Breast epithelium (tissue), 4 donors: ENCODE data around the gene TRPT1. TPM values are rescaled to one million over a fixed set of nuclear protein-coding genes. Genes with fewer than 3 reads are reported as not detected.

Experiments used
- DNase-seq, 2 donors: peaks; one replicate each; pipeline ENCODE4 v3.0.0-alpha.2; 2019; ENCODE audit warnings: low spot score in 2 of 2
- H3K27ac ChIP-seq, 2 donors: fragments of 200-600 bp; sonication (generic) in 1 of 2; one replicate each; pipeline ENCODE4 v1.5.1; 2016 to 2019; ENCODE audit warnings: mild to moderate bottlenecking in 1 of 2
- H3K27me3 ChIP-seq, 2 donors: fragments of 200-600 bp; sonication (generic) in 1 of 2; one replicate each; pipeline versions ENCODE4 v1.5.1 to v1.6.0; 2017 to 2019; ENCODE audit warnings: control low read depth in 1 of 2, mild to moderate bottlenecking in 1 of 2
- H3K36me3 ChIP-seq: fragments of 200-600 bp; one replicate; pipeline ENCODE4 v1.5.1; 2019
- H3K4me1 ChIP-seq, 2 donors: fragments of 200-600 bp; sonication (generic); one replicate each; pipeline ENCODE4 v1.5.1; 2016 to 2019; ENCODE audit warnings: control low read depth in 1 of 2
- H3K4me3 ChIP-seq, 3 donors: fragments of 200-600 bp; sonication (generic); 1 replicate in 2 of 3; 2 replicates in 1 of 3; pipeline ENCODE4 v1.5.1; 2016 to 2019; ENCODE audit warnings: mild to moderate bottlenecking in 3 of 3, moderate library complexity in 2 of 3
- H3K9me3 ChIP-seq, 2 donors: fragments of 200-600 bp; sonication (generic) in 1 of 2; one replicate each; pipeline ENCODE4 v1.5.1; 2016 to 2019; ENCODE audit warnings: control low read depth in 1 of 2
- CTCF ChIP-seq, 3 donors: fragments of 450-650 bp; IDR thresholded peaks; one replicate each; pipeline ENCODE4 v1.5.1; 2016 to 2017; ENCODE audit warnings: antibody characterized with exemption in 3 of 3, mild to moderate bottlenecking in 3 of 3, moderate library complexity in 3 of 3
- POLR2A ChIP-seq: fragments of 450-650 bp; IDR thresholded peaks from one replicate; pipeline ENCODE4 v1.6.1; 2016; ENCODE audit warnings: antibody characterized with exemption, mild to moderate bottlenecking, moderate library complexity
- POLR2AphosphoS5 ChIP-seq, 3 donors: sonication (generic); formaldehyde crosslinking; IDR thresholded peaks; one replicate each; pipeline ENCODE4 v1.6.1; 2017; ENCODE audit warnings: antibody characterized with exemption in 3 of 3
- intact Hi-C: fragments of 100-400 bp; cut with DNase I; formaldehyde crosslinking; loops from one replicate; pipeline ENCODE4 v1.15.1; 2023; ENCODE audit warnings: low total_unique reads
- total RNA-seq, 3 donors: library from RNA; depleted of rRNA; stranded (reverse); fragments of >200 nt; gene quantifications; one replicate each; pipeline ENCODE4 v1.1.0, GENCODE V29; 2016

TRPT1 gene
- total RNA-seq, 3 donors from 2014 or later, result 42.9 to 54.1 (median 51.1) TPM

GRCh38 chr11:64206457-64207255 lies 19.3 kb downstream of the TRPT1 start, which contains the start of gene FERMT3:
TSS of gene FERMT3 (plus strand) at chr11:64206721. CDS start at chr11:64207365, 644 bp downstream.
- H3K9me3 ChIP-seq, result no peaks in the 10 kb centered on the region
- H3K36me3 ChIP-seq, result peaks cover 6% of the 10 kb centered on the region
- H3K4me3 ChIP-seq, result peak within 1 kb of the TSS; percentile 39 to 62 (median 46)
- peaks cover 0 to 8% of the 10 kb centered on the region in 2 donors for H3K4me1 ChIP-seq
- no peak for TF ChIP-seq POLR2A
- no peak for TF ChIP-seq POLR2AphosphoS5 (IDR thresholded peaks at IDR 0.05)
- TF ChIP-seq CTCF (IDR thresholded peaks at IDR 0.05), result no peak
- peak within 1 kb of the TSS; percentile 62 to 95 for H3K27ac ChIP-seq
- intact Hi-C loops, result loop anchor here (1.0 kb wide), 1 partner anchor 95 kb away; no protein-coding TSS in a partner anchor
- H3K27me3 ChIP-seq, result no peaks in the 10 kb centered on the region
- DNase-seq, result no peak

- H3K27ac ChIP-seq, result peak overlapping the region in 1 of 2 donors; percentile 14
- H3K4me3 ChIP-seq, result no peak overlapping the region
- H3K27me3 ChIP-seq, result no peaks in the 10 kb centered on the region
- H3K36me3 ChIP-seq, result peaks cover 6% of the 10 kb centered on the region
- peak; percentile 86 to 87 for DNase-seq
- intact Hi-C loops, result no loop called here
- peaks cover 0 to 8% of the 10 kb centered on the region in 2 donors for H3K4me1 ChIP-seq
- TF ChIP-seq CTCF (IDR thresholded peaks at IDR 0.05) (peak; percentile 34 to 84 (median 51)), POLR2A (no peak), POLR2AphosphoS5 (IDR thresholded peaks at IDR 0.05) (peak; percentile 75 to 84 (median 79))
- no peaks in the 10 kb centered on the region for H3K9me3 ChIP-seq
These were observed 21.5 kb downstream of the TRPT1 start for GRCh38 chr11:64204464-64204989.

GRCh38 chr11:64204080-64204440 lies 21.9 kb downstream of the TRPT1 start:
- Histone ChIP-seq H3K9me3 (no peaks in the 10 kb centered on the region), H3K27me3 (no peaks in the 10 kb centered on the region), H3K4me1 (peaks cover 0 to 8% of the 10 kb centered on the region in 2 donors), H3K4me3 (no peak overlapping the region), H3K27ac (no peak overlapping the region), H3K36me3 (peaks cover 6% of the 10 kb centered on the region)
- intact Hi-C loops, result no loop called here
- TF ChIP-seq POLR2A, result no peak
- no peak for TF ChIP-seq POLR2AphosphoS5 (IDR thresholded peaks at IDR 0.05)
- no peak for TF ChIP-seq CTCF (IDR thresholded peaks at IDR 0.05)
- no peak for DNase-seq

- Histone ChIP-seq H3K27ac (no peak overlapping the region), H3K4me3 (no peak overlapping the region), H3K36me3 (peaks cover 6% of the 10 kb centered on the region), H3K4me1 (peaks cover 0 to 8% of the 10 kb centered on the region in 2 donors), H3K27me3 (no peaks in the 10 kb centered on the region), H3K9me3 (no peaks in the 10 kb centered on the region)
- no peak for DNase-seq
- TF ChIP-seq CTCF (IDR thresholded peaks at IDR 0.05) (no peak), POLR2AphosphoS5 (IDR thresholded peaks at IDR 0.05) (no peak), POLR2A (no peak)
- intact Hi-C loops, result no loop called here
These were observed 22.4 kb downstream of the TRPT1 start for GRCh38 chr11:64203421-64204079.
